Erythroblast (primary cell): Measurements from ENCODE around the gene SULF2.

Experiments used
- GATA1 ChIP-seq: IDR thresholded peaks from 2 replicates; pipeline ENCODE4 v1.6.1; 2011; ENCODE audit warnings: low read depth, mild to moderate bottlenecking, control low read depth, low read length, moderate library complexity
- POLR2A ChIP-seq: IDR thresholded peaks from 2 replicates; pipeline ENCODE4 v1.6.1; 2011; ENCODE audit warnings: mild to moderate bottlenecking, low read length

- TF ChIP-seq POLR2A (no peak), GATA1 (no peak)
Observed at GRCh38 chr20:47753576-47754387, 31.5 kb downstream of the SULF2 start.
